Mucosa of stomach (tissue), 1 donor: Measurements from ENCODE around the gene CD99L2.

Experiments
- H3K27me3 ChIP-seq: one replicate; pipeline ENCODE4 v1.7.0; 2013; ENCODE audit warnings: mild to moderate bottlenecking, low read length; ENCODE audit not compliant: control insufficient read depth, insufficient read depth
- H3K36me3 ChIP-seq: one replicate; pipeline ENCODE4 v1.7.0; 2013; ENCODE audit warnings: low read length; ENCODE audit not compliant: control insufficient read depth, insufficient read depth
- H3K4me1 ChIP-seq: one replicate; pipeline ENCODE4 v1.7.0; 2013; ENCODE audit warnings: mild to moderate bottlenecking, low read length; ENCODE audit not compliant: control insufficient read depth, insufficient read depth
- H3K4me3 ChIP-seq: one replicate; pipeline ENCODE4 v1.7.0; 2013; ENCODE audit warnings: low read length
- H3K9ac ChIP-seq: one replicate; pipeline ENCODE4 v1.7.0; 2013; ENCODE audit warnings: mild to moderate bottlenecking, low read length, moderate library complexity
- H3K9me3 ChIP-seq: one replicate; pipeline ENCODE4 v1.7.0; 2013; ENCODE audit warnings: mild to moderate bottlenecking, low read length, moderate library complexity; ENCODE audit not compliant: control insufficient read depth
- donor health status: Pancreatic carcinoma.

CD99L2 gene

GRCh38 chrX:150870029-150870428 lies 28.4 kb downstream of the CD99L2 start:
- Histone ChIP-seq H3K4me3 (no peak overlapping the region), H3K9me3 (no peaks in the 10 kb centered on the region), H3K27me3 (no peaks in the 10 kb centered on the region), H3K9ac (no peak overlapping the region), H3K4me1 (peaks cover 5% of the 10 kb centered on the region), H3K36me3 (no peaks in the 10 kb centered on the region)

DNA sequence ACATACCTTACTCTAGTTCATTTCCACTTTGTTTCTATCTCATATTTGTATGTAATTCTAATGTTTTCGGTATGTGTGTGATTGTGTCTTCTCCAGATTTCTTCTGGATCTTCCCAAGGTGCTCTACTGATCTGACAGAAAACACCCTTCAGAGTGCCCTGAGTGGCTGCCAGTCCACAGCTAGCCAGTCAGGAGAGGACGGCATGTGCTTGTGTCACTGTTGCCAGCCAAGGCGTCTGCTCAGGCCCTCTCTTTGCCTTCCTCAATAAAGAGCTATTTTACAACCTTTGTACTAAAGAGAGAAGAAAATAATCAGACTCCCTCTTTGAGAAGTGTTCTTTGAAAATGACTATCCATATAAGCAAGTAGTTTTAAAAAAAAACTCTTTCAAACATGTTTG lies 29.0 kb downstream of the CD99L2 start:
- no peaks in the 10 kb centered on the region for H3K9me3 ChIP-seq
- H3K4me3 ChIP-seq: no peak overlapping the region
- no peaks in the 10 kb centered on the region for H3K36me3 ChIP-seq
- peaks cover 5% of the 10 kb centered on the region for H3K4me1 ChIP-seq
- no peaks in the 10 kb centered on the region for H3K27me3 ChIP-seq
- no peak overlapping the region for H3K9ac ChIP-seq

GRCh38 chrX:150868625-150869024 lies 29.8 kb downstream of the CD99L2 start:
- Histone ChIP-seq H3K36me3 (no peaks in the 10 kb centered on the region), H3K4me1 (peaks cover under 1% of the 10 kb centered on the region)

DNA sequence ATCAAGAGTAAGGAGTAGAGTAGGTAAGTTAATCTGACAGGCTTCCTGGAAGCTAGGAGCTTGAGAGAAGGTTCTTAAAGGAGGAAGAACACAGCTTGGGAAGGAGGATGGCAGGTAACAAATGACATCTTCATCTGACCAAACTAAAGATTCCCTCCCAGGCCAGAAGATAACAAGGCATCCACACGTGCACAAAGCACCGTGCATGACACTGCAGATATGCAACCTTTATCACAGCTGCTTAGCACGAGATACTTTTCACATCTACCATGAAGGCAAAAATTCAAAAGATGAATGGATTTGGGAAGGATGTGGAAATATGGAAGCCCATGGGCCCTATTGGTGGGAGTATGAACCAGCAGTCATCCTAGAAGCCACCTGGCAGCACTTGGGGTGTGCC lies 34.3 kb downstream of the CD99L2 start:
- no peak overlapping the region for H3K9ac ChIP-seq
- H3K27me3 ChIP-seq: no peaks in the 10 kb centered on the region
- no peaks in the 10 kb centered on the region for H3K4me1 ChIP-seq
- no peaks in the 10 kb centered on the region for H3K36me3 ChIP-seq
- H3K9me3 ChIP-seq: no peaks in the 10 kb centered on the region
- H3K4me3 ChIP-seq: no peak overlapping the region

More at GRCh38 chrX:150868625-150869024, 29.8 kb downstream of the CD99L2 start:
- H3K9me3 ChIP-seq: no peaks in the 10 kb centered on the region
- H3K4me3 ChIP-seq: no peak overlapping the region
- H3K27me3 ChIP-seq: no peaks in the 10 kb centered on the region
- no peak overlapping the region for H3K9ac ChIP-seq

DNA sequence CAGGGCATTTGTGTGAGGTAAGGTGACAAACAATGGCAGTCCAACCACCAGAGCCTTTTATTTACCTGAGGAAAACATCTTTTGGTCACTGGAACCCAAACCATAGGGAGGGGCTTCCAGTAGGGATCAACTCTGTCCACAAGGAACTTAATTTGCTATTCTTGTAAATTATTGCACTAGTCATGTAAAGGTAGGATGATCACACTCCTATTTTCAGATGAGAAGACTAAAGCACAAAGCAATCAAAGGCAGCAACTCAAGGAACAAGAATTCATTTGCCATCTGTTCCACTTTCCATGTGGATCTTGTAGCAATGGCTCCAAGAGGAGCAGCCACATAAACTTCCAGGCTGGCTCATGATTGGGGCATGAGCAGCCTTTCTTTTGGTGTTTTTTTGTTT lies 35.3 kb downstream of the CD99L2 start:
- H3K27me3 ChIP-seq: no peaks in the 10 kb centered on the region
- no peak overlapping the region for H3K9ac ChIP-seq
- no peaks in the 10 kb centered on the region for H3K4me1 ChIP-seq
- H3K4me3 ChIP-seq: no peak overlapping the region
- H3K9me3 ChIP-seq: no peaks in the 10 kb centered on the region
- H3K36me3 ChIP-seq: no peaks in the 10 kb centered on the region

DNA sequence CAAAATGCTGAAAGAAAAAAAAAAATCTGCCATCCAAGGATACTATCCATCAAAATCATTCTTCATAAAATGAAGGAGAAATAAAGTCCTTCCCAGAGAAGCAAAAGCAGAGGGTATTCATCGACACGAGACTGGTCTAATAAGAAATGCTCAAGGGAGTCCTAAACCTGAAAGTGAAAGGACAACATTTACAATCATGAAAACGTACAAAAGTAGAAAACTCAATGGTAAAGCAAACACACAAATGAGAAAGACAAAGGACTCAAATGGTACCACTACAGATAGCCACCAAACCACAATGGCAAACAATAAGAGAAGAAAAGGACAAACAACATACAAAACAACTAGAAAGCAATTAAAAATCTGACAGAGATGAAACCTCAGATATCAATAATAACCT lies 41.0 kb downstream of the CD99L2 start:
- Histone ChIP-seq H3K9ac (no peak overlapping the region), H3K4me1 (no peaks in the 10 kb centered on the region), H3K9me3 (no peaks in the 10 kb centered on the region), H3K4me3 (no peak overlapping the region), H3K27me3 (no peaks in the 10 kb centered on the region), H3K36me3 (no peaks in the 10 kb centered on the region)

GRCh38 chrX:150856785-150857184 lies 41.7 kb downstream of the CD99L2 start:
- H3K9ac ChIP-seq: no peak overlapping the region
- H3K4me3 ChIP-seq: no peak overlapping the region
- no peaks in the 10 kb centered on the region for H3K9me3 ChIP-seq
- H3K36me3 ChIP-seq: no peaks in the 10 kb centered on the region
- H3K4me1 ChIP-seq: no peaks in the 10 kb centered on the region
- no peaks in the 10 kb centered on the region for H3K27me3 ChIP-seq

- Histone ChIP-seq H3K27me3 (no peaks in the 10 kb centered on the region), H3K9me3 (no peaks in the 10 kb centered on the region), H3K4me1 (no peaks in the 10 kb centered on the region), H3K4me3 (no peak overlapping the region), H3K36me3 (no peaks in the 10 kb centered on the region), H3K9ac (no peak overlapping the region)
Measured at GRCh38 chrX:150856101-150856500, 42.4 kb downstream of the CD99L2 start.

- no peak overlapping the region for H3K9ac ChIP-seq
- H3K9me3 ChIP-seq: no peaks in the 10 kb centered on the region
- no peak overlapping the region for H3K4me3 ChIP-seq
- no peaks in the 10 kb centered on the region for H3K27me3 ChIP-seq
- no peaks in the 10 kb centered on the region for H3K4me1 ChIP-seq
- H3K36me3 ChIP-seq: no peaks in the 10 kb centered on the region
Measured at GRCh38 chrX:150854856-150855255, 43.6 kb downstream of the CD99L2 start.

DNA sequence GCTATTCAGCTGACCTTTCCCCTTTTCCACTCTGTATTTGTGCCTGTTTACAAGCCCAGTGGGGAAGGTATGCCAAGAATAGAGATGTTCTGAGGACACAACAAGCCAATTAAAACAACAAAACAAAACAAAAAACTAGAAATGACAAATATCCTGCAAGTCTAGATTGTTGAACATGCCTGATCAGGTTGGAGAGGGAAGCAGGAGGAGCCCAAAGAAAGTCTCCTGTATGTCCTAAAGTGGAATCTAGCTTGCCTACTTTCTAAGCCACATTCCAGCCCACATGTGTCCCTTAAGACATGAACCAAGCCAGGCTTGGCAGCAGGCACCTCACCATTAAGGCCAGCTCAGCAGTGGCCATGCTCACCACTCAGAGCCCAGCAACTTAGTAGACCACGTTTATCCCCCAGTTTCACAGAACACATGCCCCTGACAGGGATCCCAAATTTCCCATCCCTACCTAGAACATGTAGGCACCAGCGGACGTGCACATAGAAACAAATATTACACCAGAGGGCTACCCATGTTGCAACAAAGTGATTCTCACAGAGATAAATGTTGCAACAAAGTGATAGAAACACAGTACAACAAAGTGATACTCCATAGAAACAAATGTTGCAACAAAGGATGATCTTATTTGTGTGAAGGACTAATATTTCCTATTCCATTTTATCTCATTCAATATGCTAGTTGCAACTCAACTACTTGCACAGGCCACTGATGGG lies 48.3 kb downstream of the CD99L2 start:
- H3K4me3 ChIP-seq: no peak overlapping the region
- no peak overlapping the region for H3K9ac ChIP-seq
- H3K27me3 ChIP-seq: no peaks in the 10 kb centered on the region
- H3K36me3 ChIP-seq: no peaks in the 10 kb centered on the region
- H3K4me1 ChIP-seq: no peaks in the 10 kb centered on the region
- H3K9me3 ChIP-seq: no peaks in the 10 kb centered on the region

GRCh38 chrX:150849486-150849885 lies 49.0 kb downstream of the CD99L2 start:
- no peaks in the 10 kb centered on the region for H3K27me3 ChIP-seq
- no peaks in the 10 kb centered on the region for H3K4me1 ChIP-seq
- no peaks in the 10 kb centered on the region for H3K9me3 ChIP-seq
- no peaks in the 10 kb centered on the region for H3K36me3 ChIP-seq
- H3K9ac ChIP-seq: no peak overlapping the region
- H3K4me3 ChIP-seq: no peak overlapping the region

- H3K4me3 ChIP-seq: no peak overlapping the region
- no peaks in the 10 kb centered on the region for H3K36me3 ChIP-seq
- H3K27me3 ChIP-seq: no peaks in the 10 kb centered on the region
- no peak overlapping the region for H3K9ac ChIP-seq
- H3K4me1 ChIP-seq: no peaks in the 10 kb centered on the region
- H3K9me3 ChIP-seq: no peaks in the 10 kb centered on the region
Measured at GRCh38 chrX:150848914-150849365, 49.5 kb downstream of the CD99L2 start.

GRCh38 chrX:150847088-150847487 lies 51.4 kb downstream of the CD99L2 start:
- H3K9me3 ChIP-seq: no peaks in the 10 kb centered on the region
- H3K4me3 ChIP-seq: no peak overlapping the region
- no peaks in the 10 kb centered on the region for H3K4me1 ChIP-seq
- no peaks in the 10 kb centered on the region for H3K36me3 ChIP-seq
- H3K9ac ChIP-seq: no peak overlapping the region
- no peaks in the 10 kb centered on the region for H3K27me3 ChIP-seq
